Adrenal gland (tissue), 5 donors: Measurements from ENCODE around the gene DRAP1.

Experiments used
- POLR2A ChIP-seq, 2 donors: fragments of 450-650 bp; IDR thresholded peaks; one replicate each; pipeline ENCODE4 v1.6.1; 2017; ENCODE audit warnings: antibody characterized with exemption in 2 of 2, mild to moderate bottlenecking in 2 of 2, moderate library complexity in 1 of 2
- TF ChIP-seq, protein P1 (sequence below), 6 experiments: fragments of 450-650 bp in 4 of 6; fragments of 200-600 bp in 2 of 6; sonication (generic) in 1 of 6; IDR thresholded peaks; 1 replicate in 5 of 6; 2 replicates in 1 of 6; pipeline versions ENCODE4 v1.5.1 to v1.8.0; 2016 to 2021; ENCODE audit warnings: antibody characterized with exemption in 6 of 6, mild to moderate bottlenecking in 2 of 6, moderate library complexity in 1 of 6
- donor health status: DM: no; HTN: no; CAD: no.

- TF ChIP-seq, protein P1, sequence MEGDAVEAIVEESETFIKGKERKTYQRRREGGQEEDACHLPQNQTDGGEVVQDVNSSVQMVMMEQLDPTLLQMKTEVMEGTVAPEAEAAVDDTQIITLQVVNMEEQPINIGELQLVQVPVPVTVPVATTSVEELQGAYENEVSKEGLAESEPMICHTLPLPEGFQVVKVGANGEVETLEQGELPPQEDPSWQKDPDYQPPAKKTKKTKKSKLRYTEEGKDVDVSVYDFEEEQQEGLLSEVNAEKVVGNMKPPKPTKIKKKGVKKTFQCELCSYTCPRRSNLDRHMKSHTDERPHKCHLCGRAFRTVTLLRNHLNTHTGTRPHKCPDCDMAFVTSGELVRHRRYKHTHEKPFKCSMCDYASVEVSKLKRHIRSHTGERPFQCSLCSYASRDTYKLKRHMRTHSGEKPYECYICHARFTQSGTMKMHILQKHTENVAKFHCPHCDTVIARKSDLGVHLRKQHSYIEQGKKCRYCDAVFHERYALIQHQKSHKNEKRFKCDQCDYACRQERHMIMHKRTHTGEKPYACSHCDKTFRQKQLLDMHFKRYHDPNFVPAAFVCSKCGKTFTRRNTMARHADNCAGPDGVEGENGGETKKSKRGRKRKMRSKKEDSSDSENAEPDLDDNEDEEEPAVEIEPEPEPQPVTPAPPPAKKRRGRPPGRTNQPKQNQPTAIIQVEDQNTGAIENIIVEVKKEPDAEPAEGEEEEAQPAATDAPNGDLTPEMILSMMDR (IDR thresholded peaks at IDR 0.05), result no peak
- no peak for TF ChIP-seq POLR2A (IDR thresholded peaks at IDR 0.05)
Measured at GRCh38 chr11:65958774-65959420, 39.7 kb downstream of the DRAP1 start.
